A673 (cell line): Measurements from ENCODE around the gene APOL5.

ENCODE experiments used
- EZH2 ChIP-seq: fragments of 200-600 bp; sonication (generic); IDR thresholded peaks from 2 replicates; pipeline ENCODE4 v1.6.1; 2017; ENCODE audit warnings: borderline replicate concordance, low read depth, mild to moderate bottlenecking, mixed read lengths, antibody characterized with exemption, low read length; ENCODE audit not compliant: poor library complexity, severe bottlenecking
- TF ChIP-seq, protein P1 (sequence below): fragments of 300-800, 200-600 bp; sonication (generic); conservative IDR thresholded peaks from 2 replicates; pipeline ENCODE4 v1.5.1; 2017; ENCODE audit warnings: low read depth, mild to moderate bottlenecking, antibody characterized with exemption, low read length, moderate library complexity, mixed read lengths

DNA sequence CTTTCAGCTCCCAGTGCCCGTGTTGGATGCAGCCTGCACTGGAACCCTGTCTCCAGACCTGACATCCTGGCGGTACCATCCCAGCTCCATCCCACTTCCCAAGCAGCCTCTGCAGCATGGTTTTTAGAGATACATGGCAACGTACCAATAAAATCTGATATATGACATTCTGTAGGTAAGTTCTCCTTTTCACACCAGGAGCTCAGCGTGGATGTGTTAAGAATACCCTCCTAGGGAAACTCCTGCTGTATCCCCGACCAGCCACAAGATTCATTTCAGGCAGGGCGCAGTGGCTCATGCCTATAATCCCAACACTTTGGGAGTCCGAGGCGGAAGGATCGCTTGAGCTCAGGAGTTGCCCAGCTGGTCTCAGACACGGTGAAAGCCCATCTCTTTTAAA is 15.4 kb downstream of the APOL5 start:
- TF ChIP-seq, protein P1, sequence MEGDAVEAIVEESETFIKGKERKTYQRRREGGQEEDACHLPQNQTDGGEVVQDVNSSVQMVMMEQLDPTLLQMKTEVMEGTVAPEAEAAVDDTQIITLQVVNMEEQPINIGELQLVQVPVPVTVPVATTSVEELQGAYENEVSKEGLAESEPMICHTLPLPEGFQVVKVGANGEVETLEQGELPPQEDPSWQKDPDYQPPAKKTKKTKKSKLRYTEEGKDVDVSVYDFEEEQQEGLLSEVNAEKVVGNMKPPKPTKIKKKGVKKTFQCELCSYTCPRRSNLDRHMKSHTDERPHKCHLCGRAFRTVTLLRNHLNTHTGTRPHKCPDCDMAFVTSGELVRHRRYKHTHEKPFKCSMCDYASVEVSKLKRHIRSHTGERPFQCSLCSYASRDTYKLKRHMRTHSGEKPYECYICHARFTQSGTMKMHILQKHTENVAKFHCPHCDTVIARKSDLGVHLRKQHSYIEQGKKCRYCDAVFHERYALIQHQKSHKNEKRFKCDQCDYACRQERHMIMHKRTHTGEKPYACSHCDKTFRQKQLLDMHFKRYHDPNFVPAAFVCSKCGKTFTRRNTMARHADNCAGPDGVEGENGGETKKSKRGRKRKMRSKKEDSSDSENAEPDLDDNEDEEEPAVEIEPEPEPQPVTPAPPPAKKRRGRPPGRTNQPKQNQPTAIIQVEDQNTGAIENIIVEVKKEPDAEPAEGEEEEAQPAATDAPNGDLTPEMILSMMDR, result no peak
- no peak for TF ChIP-seq EZH2
